GM23338 (cell line): ENCODE results near the gene MGAT5. TPM values are rescaled to one million over a fixed set of nuclear protein-coding genes. Genes with fewer than 3 reads are reported as not detected.
"Not testable (repeated sequence)": the region's sequence is repeated elsewhere in the genome, so short reads cannot be mapped to it uniquely, and the experiment has no call there.

Experiments used
- ATAC-seq: fragments of 200-7000 bp; cut with Tn5 transposase; 3 replicates; pipeline ENCODE4 v1.9.1; 2020
- DNase-seq: peaks from one replicate; pipeline ENCODE4 v3.0.0-alpha.2; 2015; ENCODE audit warnings: low spot score
- H2AFZ ChIP-seq: fragments of 200-600 bp; sonication (generic); 2 replicates; pipeline ENCODE4 v1.8.0; 2016; ENCODE audit warnings: antibody characterized with exemption, mild to moderate bottlenecking, moderate library complexity
- H3F3A ChIP-seq: fragments of 200-600 bp; sonication (generic); replicated peaks from 2 replicates; pipeline ENCODE4 v1.8.0; 2017; ENCODE audit warnings: antibody characterized with exemption, mixed run types, low read depth
- H3K27ac ChIP-seq: fragments of 200-600 bp; sonication (generic); 2 replicates; pipeline ENCODE4 v1.6.1; 2016; ENCODE audit warnings: low read depth
- H3K27me3 ChIP-seq: fragments of 200-600 bp; sonication (generic); 2 replicates; pipeline ENCODE4 v1.8.0; 2016; ENCODE audit warnings: mild to moderate bottlenecking, mixed run types, moderate library complexity; ENCODE audit not compliant: insufficient read depth
- H3K36me3 ChIP-seq: fragments of 200-600 bp; sonication (generic); 2 replicates; pipeline ENCODE4 v1.8.0; 2016; ENCODE audit warnings: mild to moderate bottlenecking; ENCODE audit not compliant: insufficient read depth
- H3K4me1 ChIP-seq: fragments of 200-600 bp; sonication (generic); 2 replicates; pipeline ENCODE4 v1.8.0; 2016; ENCODE audit warnings: mild to moderate bottlenecking, moderate library complexity; ENCODE audit not compliant: insufficient read depth
- H3K4me2 ChIP-seq: fragments of 200-600 bp; sonication (generic); 2 replicates; pipeline ENCODE4 v1.7.1; 2017; ENCODE audit warnings: mixed run types
- H3K4me3 ChIP-seq: fragments of 200-600 bp; sonication (generic); 2 replicates; pipeline ENCODE4 v1.6.1; 2016; ENCODE audit warnings: mixed run types
- H3K79me2 ChIP-seq: fragments of 200-600 bp; sonication (generic); replicated peaks from 2 replicates; pipeline ENCODE4 v1.8.0; 2017; ENCODE audit warnings: mild to moderate bottlenecking; ENCODE audit not compliant: insufficient read depth
- H3K9me2 ChIP-seq: fragments of 200-600 bp; sonication (generic); 2 replicates; pipeline ENCODE4 v1.8.0; 2017; ENCODE audit not compliant: insufficient read depth
- H4K20me1 ChIP-seq: fragments of 200-600 bp; sonication (generic); replicated peaks from 2 replicates; pipeline ENCODE4 v1.8.0; 2017; ENCODE audit warnings: mild to moderate bottlenecking; ENCODE audit not compliant: insufficient read depth
- H3K27ac Mint-ChIP-seq: 2 replicates; pipeline ENCODE4 v1.8.0; 2020; ENCODE audit warnings: inconsistent platforms, mild to moderate bottlenecking, moderate library complexity, mixed read lengths
- H3K27me3 Mint-ChIP-seq: 3 replicates; pipeline ENCODE4 v1.8.0; 2022; ENCODE audit warnings: low read depth, mild to moderate bottlenecking, moderate library complexity, mixed read lengths, inconsistent platforms; ENCODE audit not compliant: insufficient read depth, poor library complexity
- H3K36me3 Mint-ChIP-seq: 3 replicates; pipeline ENCODE4 v1.8.0; 2021; ENCODE audit warnings: low read depth, mild to moderate bottlenecking, inconsistent platforms, moderate library complexity, mixed read lengths
- H3K4me1 Mint-ChIP-seq: 3 replicates; pipeline ENCODE4 v1.8.0; 2020; ENCODE audit warnings: mild to moderate bottlenecking, inconsistent platforms, mixed read lengths
- H3K4me3 Mint-ChIP-seq: 3 replicates; pipeline ENCODE4 v1.8.0; 2021; ENCODE audit warnings: moderate library complexity, mild to moderate bottlenecking, inconsistent platforms, mixed read lengths
- H3K9me3 Mint-ChIP-seq: 3 replicates; pipeline ENCODE4 v1.8.0; 2020; ENCODE audit warnings: moderate library complexity, mild to moderate bottlenecking, inconsistent platforms, mixed read lengths
- CREB1 ChIP-seq: fragments of 250-450 bp; sonication (Bioruptor Pico); IDR thresholded peaks from 2 replicates; pipeline ENCODE4 v1.5.0; 2020; ENCODE audit warnings: low read depth, mild to moderate bottlenecking, moderate library complexity
- EZH2 ChIP-seq: fragments of 200-600 bp; sonication (generic); IDR thresholded peaks from one replicate; pipeline ENCODE4 v1.8.0; 2017; ENCODE audit warnings: antibody characterized with exemption, mild to moderate bottlenecking, low read depth; ENCODE audit not compliant: unreplicated experiment
- JUNB ChIP-seq: IDR thresholded peaks from one replicate; pipeline ENCODE4 v1.6.1; 2016; ENCODE audit warnings: antibody characterized with exemption; ENCODE audit not compliant: unreplicated experiment
- NANOG ChIP-seq: IDR thresholded peaks from 2 replicates; pipeline ENCODE4 v1.6.1; 2016; ENCODE audit warnings: antibody characterized with exemption, borderline replicate concordance
- STAT1 ChIP-seq: IDR thresholded peaks from one replicate; pipeline ENCODE4 v1.6.1; 2016; ENCODE audit warnings: antibody characterized with exemption; ENCODE audit not compliant: unreplicated experiment
- ZNF114 ChIP-seq: fragments of 250-450 bp; sonication (Bioruptor Pico); IDR thresholded peaks from 2 replicates; pipeline ENCODE4 v1.5.0; 2020; ENCODE audit warnings: mild to moderate bottlenecking, moderate library complexity
- polyA plus RNA-seq: library from polyadenylated mRNA; unstranded; fragments of >200 nt; fragmentation: Nextera tagmentation; extraction: Ambion mirVana; gene quantifications from 2 replicates; pipeline ENCODE4 v1.2.1, GENCODE V29; 2016
- total RNA-seq: library from RNA; depleted of rRNA; stranded (reverse); fragments of >200 nt; shearing (Covaris generic); gene quantifications from 2 replicates; pipeline ENCODE4 v1.2.3, GENCODE V29; 2014
- TF ChIP-seq, protein P1 (sequence below): IDR thresholded peaks from one replicate; pipeline ENCODE4 v1.6.1; 2018; ENCODE audit warnings: antibody characterized with exemption; ENCODE audit not compliant: unreplicated experiment
- TF ChIP-seq, protein P2 (sequence below): IDR thresholded peaks from 2 replicates; pipeline ENCODE4 v1.6.1; 2016; ENCODE audit warnings: antibody characterized with exemption
- TF ChIP-seq, protein P3 (sequence below), 2 experiments: fragments of 200-600 bp in 1 of 2; sonication (generic) in 1 of 2; conservative IDR thresholded peaks; 2 replicates each; pipeline versions ENCODE4 v1.5.1 to v1.6.1; 2016 to 2017; ENCODE audit warnings: antibody characterized with exemption in 2 of 2, low read depth in 2 of 2, mild to moderate bottlenecking in 2 of 2, moderate library complexity in 1 of 2

Gene MGAT5
- total and polyA plus RNA-seq, 2 experiments from 2014 or later = 4.6 to 27.6 TPM

- H3K4me3 Mint-ChIP-seq, H3K36me3 ChIP-seq, H3K4me2 ChIP-seq, H3K27me3 Mint-ChIP-seq, DNase-seq, H3K27ac ChIP-seq, H3K4me1 ChIP-seq, H3K4me3 ChIP-seq, H2AFZ ChIP-seq, ATAC-seq, H3K36me3 Mint-ChIP-seq, H3K79me2 ChIP-seq, H3K9me3 Mint-ChIP-seq, H3F3A ChIP-seq, H3K27me3 ChIP-seq, H3K9me2 ChIP-seq, H3K27ac Mint-ChIP-seq: not testable (repeated sequence)
- peaks cover 15% of the 10 kb centered on the region for H3K4me1 Mint-ChIP-seq
- H4K20me1 ChIP-seq = peaks cover 13% of the 10 kb centered on the region
These were observed 40.7 kb downstream of the MGAT5 start for GRCh38 chr2:134294598-134294997.

GRCh38 chr2:134295441-134295840 lies 41.6 kb downstream of the MGAT5 start:
- H3K9me2 ChIP-seq = no peaks in the 10 kb centered on the region
- Mint-ChIP-seq H3K4me3 (no peak overlapping the region), H3K9me3 (no peaks in the 10 kb centered on the region), H3K4me1 (peaks cover 15% of the 10 kb centered on the region), H3K27ac (no peak overlapping the region; the same call in 1 of the 2 replicates), H3K36me3 (no peaks in the 10 kb centered on the region), H3K27me3 (no peaks in the 10 kb centered on the region)
- H3K4me3 ChIP-seq = no peak overlapping the region
- DNase-seq = no peak
- no peak overlapping the region for H3K27ac ChIP-seq
- H2AFZ ChIP-seq = no peak overlapping the region
- no peak overlapping the region for H3K4me2 ChIP-seq
- ATAC-seq = no peak
- no peaks in the 10 kb centered on the region; the same call in 1 of the 2 replicates for H3K79me2 ChIP-seq
- no peaks in the 10 kb centered on the region for H3F3A ChIP-seq
- no peaks in the 10 kb centered on the region for H3K27me3 ChIP-seq
- TF ChIP-seq JUNB (no peak), EZH2 (no peak), STAT1 (no peak), ZNF114 (CRISPR knock-in tag) (no peak), NANOG (no peak), CREB1 (no peak)
- TF ChIP-seq, protein P1, sequence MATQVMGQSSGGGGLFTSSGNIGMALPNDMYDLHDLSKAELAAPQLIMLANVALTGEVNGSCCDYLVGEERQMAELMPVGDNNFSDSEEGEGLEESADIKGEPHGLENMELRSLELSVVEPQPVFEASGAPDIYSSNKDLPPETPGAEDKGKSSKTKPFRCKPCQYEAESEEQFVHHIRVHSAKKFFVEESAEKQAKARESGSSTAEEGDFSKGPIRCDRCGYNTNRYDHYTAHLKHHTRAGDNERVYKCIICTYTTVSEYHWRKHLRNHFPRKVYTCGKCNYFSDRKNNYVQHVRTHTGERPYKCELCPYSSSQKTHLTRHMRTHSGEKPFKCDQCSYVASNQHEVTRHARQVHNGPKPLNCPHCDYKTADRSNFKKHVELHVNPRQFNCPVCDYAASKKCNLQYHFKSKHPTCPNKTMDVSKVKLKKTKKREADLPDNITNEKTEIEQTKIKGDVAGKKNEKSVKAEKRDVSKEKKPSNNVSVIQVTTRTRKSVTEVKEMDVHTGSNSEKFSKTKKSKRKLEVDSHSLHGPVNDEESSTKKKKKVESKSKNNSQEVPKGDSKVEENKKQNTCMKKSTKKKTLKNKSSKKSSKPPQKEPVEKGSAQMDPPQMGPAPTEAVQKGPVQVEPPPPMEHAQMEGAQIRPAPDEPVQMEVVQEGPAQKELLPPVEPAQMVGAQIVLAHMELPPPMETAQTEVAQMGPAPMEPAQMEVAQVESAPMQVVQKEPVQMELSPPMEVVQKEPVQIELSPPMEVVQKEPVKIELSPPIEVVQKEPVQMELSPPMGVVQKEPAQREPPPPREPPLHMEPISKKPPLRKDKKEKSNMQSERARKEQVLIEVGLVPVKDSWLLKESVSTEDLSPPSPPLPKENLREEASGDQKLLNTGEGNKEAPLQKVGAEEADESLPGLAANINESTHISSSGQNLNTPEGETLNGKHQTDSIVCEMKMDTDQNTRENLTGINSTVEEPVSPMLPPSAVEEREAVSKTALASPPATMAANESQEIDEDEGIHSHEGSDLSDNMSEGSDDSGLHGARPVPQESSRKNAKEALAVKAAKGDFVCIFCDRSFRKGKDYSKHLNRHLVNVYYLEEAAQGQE = no peak
- TF ChIP-seq, protein P2, sequence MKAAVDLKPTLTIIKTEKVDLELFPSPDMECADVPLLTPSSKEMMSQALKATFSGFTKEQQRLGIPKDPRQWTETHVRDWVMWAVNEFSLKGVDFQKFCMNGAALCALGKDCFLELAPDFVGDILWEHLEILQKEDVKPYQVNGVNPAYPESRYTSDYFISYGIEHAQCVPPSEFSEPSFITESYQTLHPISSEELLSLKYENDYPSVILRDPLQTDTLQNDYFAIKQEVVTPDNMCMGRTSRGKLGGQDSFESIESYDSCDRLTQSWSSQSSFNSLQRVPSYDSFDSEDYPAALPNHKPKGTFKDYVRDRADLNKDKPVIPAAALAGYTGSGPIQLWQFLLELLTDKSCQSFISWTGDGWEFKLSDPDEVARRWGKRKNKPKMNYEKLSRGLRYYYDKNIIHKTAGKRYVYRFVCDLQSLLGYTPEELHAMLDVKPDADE = no peak
- TF ChIP-seq, protein P3, sequence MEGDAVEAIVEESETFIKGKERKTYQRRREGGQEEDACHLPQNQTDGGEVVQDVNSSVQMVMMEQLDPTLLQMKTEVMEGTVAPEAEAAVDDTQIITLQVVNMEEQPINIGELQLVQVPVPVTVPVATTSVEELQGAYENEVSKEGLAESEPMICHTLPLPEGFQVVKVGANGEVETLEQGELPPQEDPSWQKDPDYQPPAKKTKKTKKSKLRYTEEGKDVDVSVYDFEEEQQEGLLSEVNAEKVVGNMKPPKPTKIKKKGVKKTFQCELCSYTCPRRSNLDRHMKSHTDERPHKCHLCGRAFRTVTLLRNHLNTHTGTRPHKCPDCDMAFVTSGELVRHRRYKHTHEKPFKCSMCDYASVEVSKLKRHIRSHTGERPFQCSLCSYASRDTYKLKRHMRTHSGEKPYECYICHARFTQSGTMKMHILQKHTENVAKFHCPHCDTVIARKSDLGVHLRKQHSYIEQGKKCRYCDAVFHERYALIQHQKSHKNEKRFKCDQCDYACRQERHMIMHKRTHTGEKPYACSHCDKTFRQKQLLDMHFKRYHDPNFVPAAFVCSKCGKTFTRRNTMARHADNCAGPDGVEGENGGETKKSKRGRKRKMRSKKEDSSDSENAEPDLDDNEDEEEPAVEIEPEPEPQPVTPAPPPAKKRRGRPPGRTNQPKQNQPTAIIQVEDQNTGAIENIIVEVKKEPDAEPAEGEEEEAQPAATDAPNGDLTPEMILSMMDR (conservative IDR thresholded peaks at IDR 0.05; ENCODE audit: low read depth in 2 of 2) = no peak
- no peaks in the 10 kb centered on the region for H3K36me3 ChIP-seq
- H3K4me1 ChIP-seq = peaks cover 3% of the 10 kb centered on the region; the same call in 1 of the 2 replicates
- H4K20me1 ChIP-seq = peaks cover 11% of the 10 kb centered on the region
